ENCODE data around the gene NCOA7.

GRCh38 chr6:125789167-125789566 is 1.6 kb upstream of the NCOA7 start:
- TF ChIP-seq POLR2A (IDR thresholded peaks at IDR 0.05) = no peak
- no peak for TF ChIP-seq CTCF (IDR thresholded peaks at IDR 0.05)

Data from testis (tissue), 2 donors.